OCI-LY3 (cell line): ENCODE measurements around the gene PIK3C3.
"Not testable (repeated sequence)": the region's sequence is repeated elsewhere in the genome, so short reads cannot be mapped to it uniquely, and the experiment has no call there.

Experiments used
- H2AFZ ChIP-seq: fragments of 200-600, 300-600 bp; shearing (Covaris generic); 2 replicates; pipeline ENCODE4 v1.6.0; 2014; ENCODE audit warnings: antibody characterized with exemption, low read depth, low read length
- H3K27ac ChIP-seq: fragments of 200-600, 300-600 bp; sonication (generic); 2 replicates; pipeline ENCODE4 v1.5.1; 2014; ENCODE audit warnings: mild to moderate bottlenecking, low read length, moderate library complexity, mixed read lengths
- H3K27me3 ChIP-seq: fragments of 200-600, 300-600 bp; sonication (generic); 2 replicates; pipeline ENCODE4 v1.6.1; 2014; ENCODE audit warnings: low read depth, low read length, mixed read lengths
- H3K36me3 ChIP-seq: fragments of 200-600, 300-600 bp; sonication (generic); replicated peaks from 2 replicates; pipeline ENCODE3; 2014; ENCODE audit warnings: low read depth, low read length, mixed read lengths
- H3K4me1 ChIP-seq: fragments of 300-600, 200-600 bp; sonication (generic); 2 replicates; pipeline ENCODE4 v1.6.1; 2014; ENCODE audit warnings: low read length, mixed read lengths
- H3K4me2 ChIP-seq: fragments of 200-600, 300-600 bp; sonication (generic); 2 replicates; pipeline ENCODE4 v1.6.1; 2014; ENCODE audit warnings: low read length, mixed read lengths
- H3K4me3 ChIP-seq: fragments of 300-600, 200-600 bp; sonication (generic); 2 replicates; pipeline ENCODE4 v1.5.1; 2014; ENCODE audit warnings: antibody characterized with exemption, mild to moderate bottlenecking, low read length, moderate library complexity
- H3K79me2 ChIP-seq: fragments of 300-600, 200-600 bp; shearing (Covaris generic); 2 replicates; pipeline ENCODE4 v1.6.1; 2014; ENCODE audit warnings: mild to moderate bottlenecking, low read length, mixed read lengths
- H3K9ac ChIP-seq: fragments of 300-600, 200-600 bp; shearing (Covaris generic); 2 replicates; pipeline ENCODE4 v1.6.0; 2014; ENCODE audit warnings: mild to moderate bottlenecking, low read length, moderate library complexity
- H3K9me3 ChIP-seq: fragments of 200-600, 300-600 bp; shearing (Covaris generic); 2 replicates; pipeline ENCODE4 v1.6.1; 2014; ENCODE audit warnings: low read length, mixed read lengths; ENCODE audit not compliant: insufficient read depth
- H4K20me1 ChIP-seq: fragments of 200-600, 300-600 bp; sonication (generic); 2 replicates; pipeline ENCODE4 v1.6.1; 2016; ENCODE audit warnings: low read length, mixed read lengths; ENCODE audit not compliant: insufficient read depth
- CTCF ChIP-seq: fragments of 200-600, 300-600 bp; sonication (generic); IDR thresholded peaks from 2 replicates; pipeline ENCODE4 v1.5.1; 2014; ENCODE audit warnings: antibody characterized with exemption, low read length, low read depth
- EZH2phosphoT487 ChIP-seq: fragments of 200-600 bp; shearing (Covaris generic); IDR thresholded peaks from 2 replicates; pipeline ENCODE4 v1.6.1; 2018; ENCODE audit warnings: antibody characterized with exemption, mixed run types, low read depth

Gene PIK3C3

DNA sequence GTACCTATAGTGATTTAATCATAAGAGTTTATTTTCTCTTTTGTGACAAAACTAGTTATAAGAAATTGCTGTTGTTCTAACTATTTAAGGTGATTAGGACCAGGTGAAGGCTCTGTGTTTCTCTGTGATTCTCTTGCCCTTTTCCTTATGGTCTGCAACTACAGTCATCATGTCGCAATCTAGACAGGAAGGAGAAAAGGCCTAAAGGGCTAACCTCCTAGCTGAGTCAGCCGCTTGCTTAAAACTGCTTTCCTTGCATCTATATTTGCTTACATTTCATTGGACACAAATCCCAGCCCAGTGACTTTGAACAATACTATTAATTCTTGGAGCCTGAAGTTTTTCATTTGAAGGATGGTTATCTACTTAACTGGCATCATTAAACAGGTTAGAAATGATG is 93.1 kb downstream of the PIK3C3 start:
- no peak overlapping the region for H3K4me2 ChIP-seq
- peaks cover 36% of the 10 kb centered on the region for H3K36me3 ChIP-seq

GRCh38 chr18:42049536-42049935 is 94.5 kb downstream of the PIK3C3 start:
- not testable (repeated sequence) for H3K27me3 ChIP-seq, H2AFZ ChIP-seq, H3K4me1 ChIP-seq, H3K4me3 ChIP-seq, H3K79me2 ChIP-seq, H3K27ac ChIP-seq, H4K20me1 ChIP-seq, H3K9ac ChIP-seq, H3K9me3 ChIP-seq, H3K4me2 ChIP-seq
- H3K36me3 ChIP-seq: peaks cover 25% of the 10 kb centered on the region

More for the DNA sequence above, 93.1 kb downstream of the PIK3C3 start:
- no peak for TF ChIP-seq CTCF
- TF ChIP-seq EZH2phosphoT487: no peak
- H3K4me3 ChIP-seq: no peak overlapping the region
- H3K27ac ChIP-seq: no peak overlapping the region
- no peaks in the 10 kb centered on the region for H4K20me1 ChIP-seq
- no peaks in the 10 kb centered on the region for H3K27me3 ChIP-seq
- no peaks in the 10 kb centered on the region for H3K9me3 ChIP-seq
- H3K9ac ChIP-seq: no peak overlapping the region
- no peaks in the 10 kb centered on the region for H3K79me2 ChIP-seq
- H2AFZ ChIP-seq: no peak overlapping the region
- H3K4me1 ChIP-seq: peaks cover 2% of the 10 kb centered on the region; the same call in 1 of the 2 replicates

- Histone ChIP-seq H2AFZ (no peak overlapping the region), H3K27ac (no peak overlapping the region), H3K4me2 (no peak overlapping the region), H3K27me3 (no peaks in the 10 kb centered on the region), H3K9me3 (no peaks in the 10 kb centered on the region), H4K20me1 (no peaks in the 10 kb centered on the region), H3K4me3 (no peak overlapping the region), H3K9ac (no peak overlapping the region), H3K79me2 (no peaks in the 10 kb centered on the region), H3K36me3 (peaks cover 23% of the 10 kb centered on the region), H3K4me1 (peaks cover 5% of the 10 kb centered on the region; the same call in 1 of the 2 replicates)
- TF ChIP-seq CTCF: no peak
Measured at GRCh38 chr18:42051411-42051810, 96.4 kb downstream of the PIK3C3 start.

DNA sequence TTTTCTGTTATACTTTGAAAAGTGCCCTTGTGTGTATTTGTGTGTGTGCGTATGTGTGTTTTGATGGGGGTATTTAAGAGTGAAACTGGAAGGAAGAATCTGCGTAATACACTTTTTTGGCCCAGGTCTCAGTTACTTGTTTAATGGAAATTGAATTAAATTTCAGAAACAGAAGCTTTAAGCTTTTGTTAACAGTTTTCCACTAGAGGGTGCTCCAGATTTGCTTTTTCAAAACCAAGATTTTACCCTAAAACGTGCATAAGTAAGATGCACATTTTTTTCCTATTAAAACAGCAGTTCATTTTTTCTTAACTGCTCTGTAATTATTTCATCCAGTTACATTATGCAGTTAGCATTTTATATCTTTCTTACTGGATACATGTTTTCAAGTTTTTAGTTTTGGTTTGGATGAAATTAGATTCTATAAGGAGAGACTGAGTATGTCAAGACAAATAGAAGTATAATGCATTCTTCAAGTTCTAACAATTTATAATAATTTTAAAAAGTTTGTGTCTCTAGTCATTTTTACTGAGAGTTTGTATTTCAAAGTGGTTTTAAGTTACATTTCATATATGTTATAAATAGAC is 97.2 kb downstream of the PIK3C3 start:
- Histone ChIP-seq H3K27ac (no peak overlapping the region), H3K4me2 (no peak overlapping the region), H3K4me1 (peaks cover 5% of the 10 kb centered on the region; the same call in 1 of the 2 replicates), H3K79me2 (no peaks in the 10 kb centered on the region), H3K9ac (no peak overlapping the region), H3K36me3 (peaks cover 23% of the 10 kb centered on the region), H3K27me3 (no peaks in the 10 kb centered on the region), H3K4me3 (no peak overlapping the region), H4K20me1 (no peaks in the 10 kb centered on the region), H3K9me3 (no peaks in the 10 kb centered on the region), H2AFZ (no peak overlapping the region)
- TF ChIP-seq EZH2phosphoT487: no peak
- peak; percentile 94 for TF ChIP-seq CTCF
